BE2C (cell line): Measurements from ENCODE around the gene PAPPA.

Experiments used
- DNase-seq: peaks from one replicate; pipeline ENCODE4 v3.0.0-alpha.2; 2020
- H3K27me3 ChIP-seq: fragments of 250-450 bp; sonication (Bioruptor Pico); 2 replicates; pipeline ENCODE4 v1.5.1; 2020; ENCODE audit warnings: mild to moderate bottlenecking
- H3K36me3 ChIP-seq: fragments of 250-450 bp; sonication (Bioruptor Pico); 2 replicates; pipeline ENCODE4 v1.5.1; 2020; ENCODE audit warnings: mild to moderate bottlenecking
- H3K4me1 ChIP-seq: fragments of 250-450 bp; sonication (Bioruptor Pico); 2 replicates; pipeline ENCODE4 v1.5.1; 2020
- H3K4me3 ChIP-seq: 2 replicates; pipeline ENCODE4 v1.5.1; 2011; ENCODE audit warnings: low read depth, low read length
- H3K9me3 ChIP-seq: fragments of 250-450 bp; sonication (Bioruptor Pico); 2 replicates; pipeline ENCODE4 v1.5.1; 2020
- TF ChIP-seq, protein P1 (sequence below): IDR thresholded peaks from 2 replicates; pipeline ENCODE4 v1.5.1; 2012; ENCODE audit warnings: mild to moderate bottlenecking, low read depth, low read length

PAPPA gene

DNA sequence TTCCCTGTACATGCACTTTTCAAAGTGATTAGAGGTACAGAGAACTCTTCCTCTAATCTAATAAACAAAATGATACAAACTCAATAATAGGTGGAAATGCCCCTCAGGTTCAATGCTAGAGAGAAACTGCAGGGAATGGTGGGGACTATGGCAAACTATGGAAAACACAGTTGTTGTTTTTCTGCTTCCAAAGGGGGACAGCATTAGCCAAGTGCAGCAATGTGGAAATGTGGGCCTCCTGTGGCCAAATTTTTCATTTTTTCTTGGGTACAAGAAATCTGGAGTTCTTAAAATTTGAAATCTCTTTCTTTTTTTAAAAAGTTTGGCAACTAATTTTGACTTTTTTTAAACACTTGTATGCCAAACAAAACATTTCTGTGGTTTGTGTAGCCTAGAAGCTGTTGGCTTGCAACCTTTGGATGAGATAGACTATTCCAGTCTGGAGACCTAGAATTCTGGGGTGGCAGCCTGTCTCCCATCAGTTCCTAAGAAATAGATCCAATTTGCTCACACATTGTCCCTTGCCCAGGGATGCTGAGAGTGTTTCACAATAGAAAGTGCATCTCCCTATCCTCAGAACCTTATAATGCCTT is 218.6 kb downstream of the PAPPA start:
- no peaks in the 10 kb centered on the region for H3K9me3 ChIP-seq
- TF ChIP-seq, protein P1, sequence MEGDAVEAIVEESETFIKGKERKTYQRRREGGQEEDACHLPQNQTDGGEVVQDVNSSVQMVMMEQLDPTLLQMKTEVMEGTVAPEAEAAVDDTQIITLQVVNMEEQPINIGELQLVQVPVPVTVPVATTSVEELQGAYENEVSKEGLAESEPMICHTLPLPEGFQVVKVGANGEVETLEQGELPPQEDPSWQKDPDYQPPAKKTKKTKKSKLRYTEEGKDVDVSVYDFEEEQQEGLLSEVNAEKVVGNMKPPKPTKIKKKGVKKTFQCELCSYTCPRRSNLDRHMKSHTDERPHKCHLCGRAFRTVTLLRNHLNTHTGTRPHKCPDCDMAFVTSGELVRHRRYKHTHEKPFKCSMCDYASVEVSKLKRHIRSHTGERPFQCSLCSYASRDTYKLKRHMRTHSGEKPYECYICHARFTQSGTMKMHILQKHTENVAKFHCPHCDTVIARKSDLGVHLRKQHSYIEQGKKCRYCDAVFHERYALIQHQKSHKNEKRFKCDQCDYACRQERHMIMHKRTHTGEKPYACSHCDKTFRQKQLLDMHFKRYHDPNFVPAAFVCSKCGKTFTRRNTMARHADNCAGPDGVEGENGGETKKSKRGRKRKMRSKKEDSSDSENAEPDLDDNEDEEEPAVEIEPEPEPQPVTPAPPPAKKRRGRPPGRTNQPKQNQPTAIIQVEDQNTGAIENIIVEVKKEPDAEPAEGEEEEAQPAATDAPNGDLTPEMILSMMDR = no peak
- H3K4me3 ChIP-seq = no peak overlapping the region
- DNase-seq = no peak
- no peaks in the 10 kb centered on the region for H3K27me3 ChIP-seq
- H3K4me1 ChIP-seq = peaks cover 2% of the 10 kb centered on the region; the same call in 1 of the 2 replicates
- H3K36me3 ChIP-seq = no peaks in the 10 kb centered on the region; the same call in none of the 2 replicates

DNA sequence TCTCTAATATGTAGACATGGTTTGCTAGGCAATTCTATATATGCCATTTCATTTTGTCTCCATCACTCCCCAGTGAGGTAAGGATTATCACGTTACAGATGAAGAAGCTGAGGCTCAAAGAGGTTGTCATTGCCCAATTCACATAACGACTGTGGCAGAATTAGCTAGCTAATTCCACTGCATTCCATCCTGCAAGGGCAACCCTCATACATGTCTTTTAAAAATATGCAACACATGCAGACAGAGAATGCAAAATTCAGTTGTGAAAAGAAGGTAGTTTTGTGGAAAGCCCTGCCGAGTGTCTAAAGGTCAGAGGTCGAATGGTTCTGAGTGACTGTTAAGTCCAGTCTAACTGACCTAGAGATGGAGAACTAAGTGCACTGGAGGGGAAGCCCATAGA is 219.2 kb downstream of the PAPPA start:
- H3K4me3 ChIP-seq = no peak overlapping the region
- no peaks in the 10 kb centered on the region; the same call in none of the 2 replicates for H3K36me3 ChIP-seq
- peaks cover 2% of the 10 kb centered on the region; the same call in 1 of the 2 replicates for H3K4me1 ChIP-seq
- no peaks in the 10 kb centered on the region for H3K27me3 ChIP-seq
- H3K9me3 ChIP-seq = no peaks in the 10 kb centered on the region
- TF ChIP-seq, protein P1 = no peak
- DNase-seq = no peak

DNA sequence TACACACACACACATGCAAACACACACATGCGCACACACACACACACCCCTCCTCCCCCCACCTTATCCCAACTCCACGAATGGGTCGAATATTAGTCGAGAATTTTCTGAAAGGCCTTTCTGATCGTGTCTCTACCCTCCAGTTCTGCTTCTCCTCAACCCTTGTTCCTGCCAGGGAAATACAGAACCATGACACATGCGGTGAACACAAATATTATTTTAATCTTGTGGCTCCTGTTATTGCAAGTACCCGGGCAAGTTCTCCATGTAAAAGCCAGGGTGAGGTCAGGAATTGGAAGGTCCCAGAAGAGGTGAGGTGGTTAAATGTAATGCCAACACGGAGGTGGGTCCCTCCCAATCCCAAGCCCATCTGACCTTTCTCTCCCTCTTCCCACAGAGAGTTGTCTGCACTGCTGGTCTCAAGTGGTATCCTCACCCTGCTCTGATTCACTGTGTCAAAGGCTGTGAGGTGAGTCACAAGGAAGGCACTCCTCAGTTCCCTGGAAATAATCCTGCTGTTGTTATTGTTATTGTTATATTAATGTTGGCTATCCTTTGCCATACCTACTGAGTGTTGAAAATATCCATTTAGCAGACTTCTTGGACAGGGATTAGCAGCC is 223.7 kb downstream of the PAPPA start:
- Histone ChIP-seq H3K36me3 (no peaks in the 10 kb centered on the region; the same call in 1 of the 2 replicates), H3K4me1 (no peaks in the 10 kb centered on the region; the same call in 1 of the 2 replicates), H3K4me3 (no peak overlapping the region), H3K27me3 (no peaks in the 10 kb centered on the region), H3K9me3 (no peaks in the 10 kb centered on the region)
- TF ChIP-seq, protein P1 = no peak
- DNase-seq = no peak

DNA sequence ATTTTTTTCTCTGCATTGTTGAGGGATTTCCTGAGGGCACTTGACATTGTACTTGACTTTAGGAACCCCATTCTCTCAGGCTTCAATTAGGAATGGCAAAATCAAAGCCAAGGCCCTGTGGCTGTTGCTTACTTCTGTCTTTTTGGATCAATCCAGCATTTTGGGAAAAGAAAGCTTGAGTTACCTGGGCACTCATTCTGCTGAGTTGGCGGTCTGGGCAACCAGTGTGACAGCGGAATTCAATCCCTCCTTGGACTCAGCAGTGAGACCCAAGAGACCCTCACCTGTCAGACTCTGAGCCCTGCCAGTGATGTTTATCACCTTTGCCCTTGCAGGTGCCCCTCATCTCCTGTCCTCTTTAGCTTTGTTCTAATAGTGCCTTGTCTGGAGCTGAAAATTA is 225.3 kb downstream of the PAPPA start:
- Histone ChIP-seq H3K36me3 (no peaks in the 10 kb centered on the region; the same call in 1 of the 2 replicates), H3K9me3 (no peaks in the 10 kb centered on the region), H3K4me1 (no peaks in the 10 kb centered on the region; the same call in 1 of the 2 replicates), H3K27me3 (no peaks in the 10 kb centered on the region), H3K4me3 (no peak overlapping the region)
- TF ChIP-seq, protein P1 = no peak
- no peak for DNase-seq

DNA sequence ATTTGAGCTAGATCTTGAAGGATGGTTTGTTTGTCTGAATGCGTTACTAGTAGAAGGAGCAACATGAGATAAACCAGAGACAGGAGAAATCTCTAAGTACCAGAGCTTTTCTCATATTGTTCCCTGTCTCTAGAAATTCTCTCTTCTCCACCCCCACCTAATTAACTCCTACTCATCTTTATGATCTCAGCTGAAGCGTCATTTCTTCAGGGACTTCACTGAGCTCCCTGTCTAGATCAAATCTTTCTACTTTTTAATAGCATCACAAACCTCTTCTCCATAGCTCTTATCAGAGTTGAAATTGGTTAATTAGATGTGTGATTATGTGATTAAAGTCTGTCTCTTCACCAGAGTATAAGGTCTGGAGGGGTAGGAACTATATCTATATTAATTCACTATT is 226.2 kb downstream of the PAPPA start:
- Histone ChIP-seq H3K36me3 (no peaks in the 10 kb centered on the region), H3K9me3 (no peaks in the 10 kb centered on the region), H3K4me3 (no peak overlapping the region), H3K27me3 (no peaks in the 10 kb centered on the region), H3K4me1 (no peaks in the 10 kb centered on the region; the same call in 1 of the 2 replicates)
- TF ChIP-seq, protein P1 = no peak
- DNase-seq = no peak

DNA sequence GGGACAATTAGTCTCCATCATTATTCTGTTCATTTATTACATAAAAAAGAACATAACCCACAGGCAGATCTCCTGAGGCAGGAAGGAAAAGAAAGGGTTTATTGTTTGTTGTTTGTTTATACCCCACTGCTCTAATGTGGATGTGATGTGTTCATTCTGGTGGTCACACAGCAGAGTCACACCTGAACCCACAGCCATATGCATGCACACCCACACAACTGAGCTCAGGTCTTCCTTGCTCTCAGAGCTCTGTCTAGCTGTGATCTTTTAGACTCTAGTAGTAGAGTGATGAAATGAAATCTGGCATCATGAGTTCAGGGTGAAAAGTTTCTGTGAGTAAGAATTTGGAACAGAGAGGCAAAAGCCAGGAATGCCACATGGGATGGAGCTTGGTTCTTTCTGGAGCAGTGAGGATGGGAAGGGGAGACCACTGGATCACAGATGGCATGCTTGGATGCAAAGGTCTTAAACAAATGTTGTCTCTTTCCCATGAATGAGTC is 227.0 kb downstream of the PAPPA start:
- DNase-seq = no peak
- TF ChIP-seq, protein P1 = no peak
- no peaks in the 10 kb centered on the region for H3K27me3 ChIP-seq
- no peaks in the 10 kb centered on the region; the same call in 1 of the 2 replicates for H3K4me1 ChIP-seq
- no peaks in the 10 kb centered on the region for H3K9me3 ChIP-seq
- H3K4me3 ChIP-seq = no peak overlapping the region
- no peaks in the 10 kb centered on the region for H3K36me3 ChIP-seq
